ENCODE data around the gene RNASE11. TPM values are rescaled to one million over a fixed set of nuclear protein-coding genes. Genes with fewer than 3 reads are reported as not detected.
"Not testable (repeated sequence)": the region's sequence is repeated elsewhere in the genome, so short reads cannot be mapped to it uniquely, and the experiment has no call there.

RNASE11 gene
- polyA plus RNA-seq, 3 donors, result not detected

GRCh38 chr14:20597108-20597507 lies 9.3 kb upstream of the RNASE11 start:
- Histone ChIP-seq H3K79me2 (ENCODE audit: insufficient read depth, low read length) (no peaks in the 10 kb centered on the region), H3K36me3 (replicated peaks in 1 of 2; ENCODE audit: control insufficient read depth in 1 of 2, insufficient read depth in 2 of 2, low read length in 2 of 2) (no peaks in the 10 kb centered on the region), H3K9ac (ENCODE audit: insufficient read depth, low read length, poor library complexity, severe bottlenecking) (no peak overlapping the region), H3K27ac (ENCODE audit: low read depth in 1 of 2, low read length in 2 of 2) (no peak overlapping the region), H3K9me3 (replicated peaks in 1 of 2; ENCODE audit: control insufficient read depth in 1 of 2, insufficient read depth in 1 of 2, low read length in 2 of 2) (no peaks in the 10 kb centered on the region), H3K4me2 (replicated peaks; ENCODE audit: extremely low read depth, low read length, poor library complexity, severe bottlenecking) (no peak overlapping the region), H4K20me1 (ENCODE audit: insufficient read depth, low read length) (no peaks in the 10 kb centered on the region), H3K4me3 (replicated peaks in 1 of 3; ENCODE audit: low read depth in 2 of 3, low read length in 3 of 3) (no peak overlapping the region), H3K27me3 (ENCODE audit: control insufficient read depth in 2 of 2, insufficient read depth in 2 of 2, low read length in 2 of 2) (no peaks in the 10 kb centered on the region), H3K4me1 (ENCODE audit: control insufficient read depth in 1 of 2, insufficient read depth in 2 of 2, low read length in 2 of 2) (peaks cover 3 to 6% of the 10 kb centered on the region in 2 donors), H2AFZ (ENCODE audit: insufficient read depth, low read depth, low read length, poor library complexity, severe bottlenecking) (no peak overlapping the region)
- Mint-ChIP-seq H3K27ac (no peak overlapping the region), H3K36me3 (no peaks in the 10 kb centered on the region), H3K4me1 (peaks cover 11% of the 10 kb centered on the region), H3K4me3 (no peak overlapping the region), H3K27me3 (ENCODE audit: low read depth in 3 of 3) (peaks cover 0 to 8% (median 0%) of the 10 kb centered on the region in 3 donors), H3K9me3 (peaks cover 0 to 3% (median 0%) of the 10 kb centered on the region in 7 donors)
- intact Hi-C loops (cut with micrococcal nuclease), result no loop called here
- no peak for TF ChIP-seq CTCF (IDR thresholded peaks at IDR 0.05)
- DNase-seq, result no peak
- WGBS (ENCODE audit: insufficient coverage), result no CpG with 5 or more reads among the region's 1 CpG

GRCh38 chr14:20595726-20596125 lies 7.9 kb upstream of the RNASE11 start:
- H3K27ac ChIP-seq (ENCODE audit: low read depth in 1 of 2, low read length in 2 of 2); H3K9me3 ChIP-seq (replicated peaks in 1 of 2; ENCODE audit: control insufficient read depth in 1 of 2, insufficient read depth in 1 of 2, low read length in 2 of 2); H3K4me3 ChIP-seq (replicated peaks in 1 of 3; ENCODE audit: low read depth in 2 of 3, low read length in 3 of 3); intact Hi-C loops (cut with micrococcal nuclease); H3K4me2 ChIP-seq (replicated peaks; ENCODE audit: extremely low read depth, low read length, poor library complexity, severe bottlenecking); H4K20me1 ChIP-seq (ENCODE audit: insufficient read depth, low read length); H3K27me3 Mint-ChIP-seq (ENCODE audit: low read depth in 3 of 3); H3K4me3 Mint-ChIP-seq; H3K9ac ChIP-seq (ENCODE audit: insufficient read depth, low read length, poor library complexity, severe bottlenecking); H3K36me3 Mint-ChIP-seq; H3K79me2 ChIP-seq (ENCODE audit: insufficient read depth, low read length); H3K36me3 ChIP-seq (replicated peaks in 1 of 2; ENCODE audit: control insufficient read depth in 1 of 2, insufficient read depth in 2 of 2, low read length in 2 of 2); H3K4me1 ChIP-seq (ENCODE audit: control insufficient read depth in 1 of 2, insufficient read depth in 2 of 2, low read length in 2 of 2); H3K27me3 ChIP-seq (ENCODE audit: control insufficient read depth in 2 of 2, insufficient read depth in 2 of 2, low read length in 2 of 2); H3K27ac Mint-ChIP-seq; H2AFZ ChIP-seq (ENCODE audit: insufficient read depth, low read depth, low read length, poor library complexity, severe bottlenecking); H3K4me1 Mint-ChIP-seq; DNase-seq; H3K9me3 Mint-ChIP-seq: not testable (repeated sequence)
- 100% methylated on average over 3 of the region's 3 CpGs for WGBS (ENCODE audit: insufficient coverage)

Data from CD14-positive monocyte (primary cell).